ENCODE measurements around the gene DOCK3. TPM values are rescaled to one million over a fixed set of nuclear protein-coding genes. Genes with fewer than 3 reads are reported as not detected.

DOCK3 gene
- total RNA-seq, 1 donor from 2014 or later: not detected

DNA sequence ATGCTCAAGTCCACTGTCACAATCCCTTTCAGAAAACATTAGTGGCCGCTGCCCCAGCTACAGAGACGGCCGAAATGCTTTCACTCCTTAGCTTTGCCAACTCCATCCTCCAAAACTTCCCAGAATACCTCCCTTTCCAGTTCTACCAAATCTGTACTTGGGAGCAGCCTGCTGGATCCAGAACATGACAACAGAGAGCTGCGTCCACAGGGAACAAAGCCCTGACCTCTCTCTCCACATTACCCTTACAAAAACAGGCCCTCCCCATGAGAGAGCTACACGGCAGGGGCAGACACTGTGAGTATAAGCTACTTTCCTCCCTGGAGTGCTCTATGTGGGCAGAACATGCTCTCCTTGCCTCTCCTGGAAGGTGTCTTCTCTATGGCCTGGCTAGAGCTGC is 722.7 kb downstream of the DOCK3 start:
- no peak for DNase-seq (ENCODE audit: low read depth in 2 of 2)

- no peak for DNase-seq (ENCODE audit: low read depth in 2 of 2)
Observed at GRCh38 chr3:51398595-51399310, 724.0 kb downstream of the DOCK3 start.

- no peak for DNase-seq (ENCODE audit: low read depth in 2 of 2)
Observed at GRCh38 chr3:51400166-51400565, 725.4 kb downstream of the DOCK3 start.

DNA sequence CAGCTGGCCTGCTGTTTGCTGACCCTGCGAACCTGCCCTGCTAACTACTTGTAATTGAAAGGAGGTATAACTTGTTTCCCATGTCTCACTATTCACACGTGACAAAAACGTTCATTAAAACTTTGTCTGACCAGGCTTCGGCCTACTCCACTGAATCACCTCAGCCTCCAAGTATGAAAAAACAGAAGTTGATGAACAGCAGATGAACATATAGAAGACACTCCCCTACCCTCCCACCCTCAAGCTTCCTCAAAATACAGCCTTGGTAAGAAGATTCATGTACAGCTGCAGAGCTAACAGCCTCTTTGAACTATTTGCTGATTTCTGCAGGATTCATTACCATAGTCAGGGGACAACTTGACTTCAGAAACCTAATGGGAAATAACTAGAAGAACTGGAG is 727.0 kb downstream of the DOCK3 start:
- no peak for DNase-seq (ENCODE audit: low read depth in 2 of 2)

DNA sequence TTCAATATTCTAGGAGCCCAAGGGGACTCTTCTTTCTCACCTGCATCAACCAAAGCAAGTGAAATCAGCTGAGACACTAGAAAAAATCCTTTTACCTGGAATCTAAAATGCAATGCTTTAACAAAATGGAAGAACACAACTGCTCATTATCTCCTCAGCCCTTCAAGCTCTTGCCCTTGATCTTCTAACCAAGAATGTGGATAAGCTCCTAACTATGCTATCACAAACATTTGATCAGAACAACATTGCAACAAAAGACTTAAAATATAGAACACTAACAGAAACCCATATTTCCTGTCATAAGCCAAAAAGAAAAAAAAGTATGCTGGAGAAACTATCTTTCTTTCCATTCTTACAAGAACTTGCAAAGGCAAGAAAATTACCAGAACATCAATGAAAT is 728.9 kb downstream of the DOCK3 start:
- DNase-seq (ENCODE audit: low read depth in 2 of 2): no peak

DNA sequence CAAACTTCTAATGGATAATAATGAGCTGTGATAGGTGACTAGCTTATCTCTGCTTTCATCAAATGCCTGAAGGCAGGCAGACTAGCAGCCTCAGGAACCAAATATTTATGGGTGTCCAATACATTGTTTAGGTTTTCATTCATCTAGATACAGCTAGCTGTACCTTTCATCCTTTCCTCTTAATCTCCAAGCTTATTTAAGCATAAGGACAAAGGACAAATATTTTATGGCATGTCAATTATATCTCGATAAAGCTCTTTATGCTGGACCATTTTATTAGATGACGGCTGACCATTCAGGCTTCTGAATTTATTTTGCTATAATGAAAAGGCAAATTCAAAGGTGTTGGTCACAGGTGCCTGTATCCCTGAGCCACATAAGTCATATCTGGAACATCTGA is 733.3 kb downstream of the DOCK3 start:
- DNase-seq (ENCODE audit: low read depth in 2 of 2): no peak

DNA sequence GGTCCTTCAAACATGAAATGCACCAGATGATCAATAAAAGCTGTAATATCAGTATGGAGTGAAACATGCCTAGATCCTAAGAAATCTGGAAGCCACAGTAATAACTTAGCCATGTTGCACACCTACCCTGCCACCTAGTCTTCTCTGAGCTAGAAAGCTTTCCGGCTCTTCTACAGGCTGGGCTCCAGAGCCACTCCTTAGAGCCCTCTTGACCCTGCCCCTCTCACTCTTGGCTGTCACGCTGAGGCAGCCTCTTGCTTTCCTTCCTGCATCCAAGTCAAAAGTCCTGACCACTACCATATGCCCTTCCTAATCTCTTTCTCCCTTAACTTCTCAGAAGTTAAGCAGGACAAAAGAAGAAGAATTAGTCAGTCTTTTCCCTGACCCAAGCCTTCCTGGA is 734.1 kb downstream of the DOCK3 start:
- peak in 1 of 2 donors; percentile 20 for DNase-seq (ENCODE audit: low read depth in 2 of 2)

DNA sequence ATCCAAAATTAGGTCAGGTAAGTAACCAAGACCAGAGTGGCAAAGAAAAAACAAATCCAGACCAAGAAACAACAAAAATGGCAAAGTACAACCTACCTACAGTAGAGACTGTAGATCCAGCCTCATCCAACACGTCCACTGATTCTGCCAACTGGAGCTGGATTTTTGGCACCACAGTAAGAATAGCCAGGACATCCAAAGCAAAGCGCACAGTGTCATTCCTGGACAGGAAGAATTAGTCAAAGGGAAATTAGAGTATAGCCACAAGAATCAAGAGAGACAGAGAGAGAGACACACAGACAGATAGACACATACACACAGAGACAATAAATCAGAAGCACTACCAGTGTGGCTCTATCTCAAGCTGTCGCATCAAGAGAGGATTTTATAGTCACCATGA is 747.5 kb downstream of the DOCK3 start:
- peak; percentile 58 to 59 for DNase-seq (ENCODE audit: low read depth in 2 of 2)

GRCh38 chr3:51426921-51427320 is 752.2 kb downstream of the DOCK3 start:
- no peak for DNase-seq (ENCODE audit: low read depth in 2 of 2)

- no peak for DNase-seq (ENCODE audit: low read depth in 2 of 2)
Observed at GRCh38 chr3:51429138-51429537, 754.4 kb downstream of the DOCK3 start.

Other genes with a start within 250 kb of the DOCK3 start
- gene CACNA2D2, start 171.3 kb upstream of the DOCK3 start, total RNA-seq: under 0.01 TPM in 1 of 2 replicates, not detected in the other
- 0.87 and 1.4 TPM in 2 replicates for gene C3orf18, start 107.2 kb upstream of the DOCK3 start, total RNA-seq
- 2.6 and 2.8 TPM in 2 replicates for gene HEMK1, start 105.4 kb upstream of the DOCK3 start, total RNA-seq
- 0.20 and 0.22 TPM in 2 replicates for gene CISH, start 63.2 kb upstream of the DOCK3 start, total RNA-seq
- gene MAPKAPK3, start 57.8 kb upstream of the DOCK3 start, total RNA-seq: 2.6 and 7.0 TPM in 2 replicates